Breast epithelium (tissue), 4 donors: ENCODE measurements around the gene HMCN2. TPM values are rescaled to one million over a fixed set of nuclear protein-coding genes. Genes with fewer than 3 reads are reported as not detected.
A peak's percentile ranks its signal among the peaks of the same experiment; 100 is the strongest.

Experiments
- DNase-seq, 2 donors: peaks; one replicate each; pipeline ENCODE4 v3.0.0-alpha.2; 2019; ENCODE audit warnings: low spot score in 2 of 2
- H3K27ac ChIP-seq, 2 donors: fragments of 200-600 bp; sonication (generic) in 1 of 2; one replicate each; pipeline ENCODE4 v1.5.1; 2016 to 2019; ENCODE audit warnings: mild to moderate bottlenecking in 1 of 2
- H3K27me3 ChIP-seq, 2 donors: fragments of 200-600 bp; sonication (generic) in 1 of 2; one replicate each; pipeline versions ENCODE4 v1.5.1 to v1.6.0; 2017 to 2019; ENCODE audit warnings: control low read depth in 1 of 2, mild to moderate bottlenecking in 1 of 2
- H3K36me3 ChIP-seq: fragments of 200-600 bp; one replicate; pipeline ENCODE4 v1.5.1; 2019
- H3K4me1 ChIP-seq, 2 donors: fragments of 200-600 bp; sonication (generic); one replicate each; pipeline ENCODE4 v1.5.1; 2016 to 2019; ENCODE audit warnings: control low read depth in 1 of 2
- H3K4me3 ChIP-seq, 3 donors: fragments of 200-600 bp; sonication (generic); 1 replicate in 2 of 3; 2 replicates in 1 of 3; pipeline ENCODE4 v1.5.1; 2016 to 2019; ENCODE audit warnings: mild to moderate bottlenecking in 3 of 3, moderate library complexity in 2 of 3
- H3K9me3 ChIP-seq, 2 donors: fragments of 200-600 bp; sonication (generic) in 1 of 2; one replicate each; pipeline ENCODE4 v1.5.1; 2016 to 2019; ENCODE audit warnings: control low read depth in 1 of 2
- CTCF ChIP-seq, 3 donors: fragments of 450-650 bp; IDR thresholded peaks; one replicate each; pipeline ENCODE4 v1.5.1; 2016 to 2017; ENCODE audit warnings: antibody characterized with exemption in 3 of 3, mild to moderate bottlenecking in 3 of 3, moderate library complexity in 3 of 3
- POLR2A ChIP-seq: fragments of 450-650 bp; IDR thresholded peaks from one replicate; pipeline ENCODE4 v1.6.1; 2016; ENCODE audit warnings: antibody characterized with exemption, mild to moderate bottlenecking, moderate library complexity
- POLR2AphosphoS5 ChIP-seq, 3 donors: sonication (generic); formaldehyde crosslinking; IDR thresholded peaks; one replicate each; pipeline ENCODE4 v1.6.1; 2017; ENCODE audit warnings: antibody characterized with exemption in 3 of 3
- intact Hi-C: fragments of 100-400 bp; cut with DNase I; formaldehyde crosslinking; loops from one replicate; pipeline ENCODE4 v1.15.1; 2023; ENCODE audit warnings: low total_unique reads
- total RNA-seq, 3 donors: library from RNA; depleted of rRNA; stranded (reverse); fragments of >200 nt; gene quantifications; one replicate each; pipeline ENCODE4 v1.1.0, GENCODE V29; 2016

The HMCN2 gene
- total RNA-seq, 3 donors from 2014 or later, result 0.29 to 3.8 (median 0.98) TPM

- no peak for DNase-seq
- intact Hi-C loops, result no loop called here
- Histone ChIP-seq H3K4me3 (peak overlapping the region; percentile 46 to 89 (median 65)), H3K9me3 (peaks cover 16 to 17% of the 10 kb centered on the region in 2 donors), H3K27ac (peak overlapping the region; percentile 83 to 92), H3K4me1 (peaks cover 21 to 26% of the 10 kb centered on the region in 2 donors), H3K27me3 (no peaks in the 10 kb centered on the region), H3K36me3 (no peaks in the 10 kb centered on the region)
- TF ChIP-seq CTCF (IDR thresholded peaks at IDR 0.05), result no peak
- TF ChIP-seq POLR2A, result no peak
- no peak for TF ChIP-seq POLR2AphosphoS5 (IDR thresholded peaks at IDR 0.05)
These were observed 178.4 kb downstream of the HMCN2 start for GRCh38 chr9:130443840-130444492.

GRCh38 chr9:130444565-130445221, 179.1 kb downstream of the HMCN2 start, which contains the start of gene ASS1:
ASS1 (plus strand) TSS chr9:130444961; CDS start chr9:130452229, 7,268 bp downstream.
- peak; percentile 66 to 69 for DNase-seq
- H3K4me1 ChIP-seq, result peaks cover 21 to 26% of the 10 kb centered on the region in 2 donors
- H3K27ac ChIP-seq, result peak within 1 kb of the TSS; percentile 83 to 92
- intact Hi-C loops, result no loop called here
- TF ChIP-seq POLR2AphosphoS5 (IDR thresholded peaks at IDR 0.05) (peak in 2 of 3 donors; percentile 13 to 23), POLR2A (no peak)
- H3K27me3 ChIP-seq, result no peaks in the 10 kb centered on the region
- H3K36me3 ChIP-seq, result no peaks in the 10 kb centered on the region
- H3K9me3 ChIP-seq, result peaks cover 16 to 17% of the 10 kb centered on the region in 2 donors
- peak within 1 kb of the TSS; percentile 46 to 89 (median 65) for H3K4me3 ChIP-seq

GRCh38 chr9:130445268-130445983, 179.9 kb downstream of the HMCN2 start:
- Histone ChIP-seq H3K27ac (peak overlapping the region; percentile 83 to 92), H3K36me3 (no peaks in the 10 kb centered on the region), H3K9me3 (peaks cover 16 to 17% of the 10 kb centered on the region in 2 donors), H3K4me3 (peak overlapping the region; percentile 46 to 89 (median 65)), H3K4me1 (peaks cover 21 to 27% of the 10 kb centered on the region in 2 donors), H3K27me3 (no peaks in the 10 kb centered on the region)
- intact Hi-C loops, result no loop called here
- TF ChIP-seq CTCF (IDR thresholded peaks at IDR 0.05) (no peak), POLR2AphosphoS5 (IDR thresholded peaks at IDR 0.05) (peak in 1 of 3 donors; percentile 14)
- peak in 1 of 2 donors; percentile 30 for DNase-seq

GRCh38 chr9:130446101-130446861, 180.7 kb downstream of the HMCN2 start:
- intact Hi-C loops, result no loop called here
- peak in 1 of 3 donors; percentile 59 for TF ChIP-seq POLR2AphosphoS5 (IDR thresholded peaks at IDR 0.05)
- no peak for TF ChIP-seq CTCF (IDR thresholded peaks at IDR 0.05)
- Histone ChIP-seq H3K4me3 (peak overlapping the region; percentile 46 to 89 (median 65)), H3K27me3 (no peaks in the 10 kb centered on the region), H3K36me3 (no peaks in the 10 kb centered on the region), H3K4me1 (peaks cover 21 to 36% of the 10 kb centered on the region in 2 donors), H3K9me3 (peaks cover 9 to 10% of the 10 kb centered on the region in 2 donors), H3K27ac (peak overlapping the region; percentile 83 to 92)
- DNase-seq, result peak; percentile 77 to 81
